NCI-H748 (cell line): ENCODE data around the gene IL1RAPL2.

Source experiments
- DNase-seq: peaks from one replicate; lab custom pipeline; 2025; ENCODE audit not compliant: unreplicated experiment; lab: John Stamatoyannopoulos, UW

Gene IL1RAPL2

GRCh38 chrX:105543283-105543682 lies 977.3 kb downstream of the IL1RAPL2 start:
- no peak for DNase-seq

GRCh38 chrX:105550043-105550663 lies 984.2 kb downstream of the IL1RAPL2 start:
- no peak for DNase-seq

GRCh38 chrX:105552395-105552794 lies 986.4 kb downstream of the IL1RAPL2 start:
- no peak for DNase-seq

- no peak for DNase-seq
These were observed 987.1 kb downstream of the IL1RAPL2 start for GRCh38 chrX:105553118-105553517.

GRCh38 chrX:105564501-105564900 lies 998.5 kb downstream of the IL1RAPL2 start:
- DNase-seq, result no peak

GRCh38 chrX:105565856-105566255 lies 999.9 kb downstream of the IL1RAPL2 start:
- no peak for DNase-seq

GRCh38 chrX:105567082-105567481 lies 1001.1 kb downstream of the IL1RAPL2 start:
- DNase-seq, result no peak

- DNase-seq, result no peak
These were observed 1042.7 kb downstream of the IL1RAPL2 start for GRCh38 chrX:105608745-105609144.

- no peak for DNase-seq
These were observed 1043.5 kb downstream of the IL1RAPL2 start for GRCh38 chrX:105609530-105609929.

- DNase-seq, result no peak
These were observed 1044.4 kb downstream of the IL1RAPL2 start for GRCh38 chrX:105610411-105610810.

- no peak for DNase-seq
These were observed 1052.5 kb downstream of the IL1RAPL2 start for GRCh38 chrX:105618393-105619101.

- DNase-seq, result no peak
These were observed 1068.2 kb downstream of the IL1RAPL2 start for GRCh38 chrX:105634180-105634579.

- no peak for DNase-seq
These were observed 1069.8 kb downstream of the IL1RAPL2 start for GRCh38 chrX:105635794-105636193.

GRCh38 chrX:105636667-105637066 lies 1070.7 kb downstream of the IL1RAPL2 start:
- DNase-seq, result peak; percentile 14

GRCh38 chrX:105645667-105646357 lies 1079.8 kb downstream of the IL1RAPL2 start:
- DNase-seq, result no peak

- no peak for DNase-seq
These were observed 1080.8 kb downstream of the IL1RAPL2 start for GRCh38 chrX:105646592-105647372.

- no peak for DNase-seq
These were observed 1081.8 kb downstream of the IL1RAPL2 start for GRCh38 chrX:105647749-105648148.

- DNase-seq, result no peak
These were observed 1082.7 kb downstream of the IL1RAPL2 start for GRCh38 chrX:105648732-105649131.

GRCh38 chrX:105650577-105650976 lies 1084.6 kb downstream of the IL1RAPL2 start:
- no peak for DNase-seq

- no peak for DNase-seq
These were observed 1085.0 kb downstream of the IL1RAPL2 start for GRCh38 chrX:105650986-105651385.

GRCh38 chrX:105653891-105654290 lies 1087.9 kb downstream of the IL1RAPL2 start:
- no peak for DNase-seq
